Vagina (tissue), 2 donors: ENCODE measurements around the gene EGFR.

Experiments
- CTCF ChIP-seq, 3 experiments: fragments of 450-650 bp in 2 of 3; fragments of 200-600 bp in 1 of 3; sonication (generic) in 1 of 3; IDR thresholded peaks; one replicate each; pipeline ENCODE4 v1.5.1; 2017 to 2019; ENCODE audit warnings: antibody characterized with exemption in 3 of 3, mild to moderate bottlenecking in 2 of 3, moderate library complexity in 2 of 3
- POLR2A ChIP-seq, 2 donors: fragments of 450-650 bp; IDR thresholded peaks; one replicate each; pipeline ENCODE4 v1.6.1; 2017; ENCODE audit warnings: antibody characterized with exemption in 2 of 2, mild to moderate bottlenecking in 2 of 2, moderate library complexity in 2 of 2

GRCh38 chr7:55033236-55033846 is 14.5 kb downstream of the EGFR start:
- TF ChIP-seq POLR2A (IDR thresholded peaks at IDR 0.05) (no peak), CTCF (IDR thresholded peaks at IDR 0.05) (no peak)
